CD14-positive monocyte (primary cell): ENCODE results near the gene ASAP3. TPM values are rescaled to one million over a fixed set of nuclear protein-coding genes. Genes with fewer than 3 reads are reported as not detected.

Experiments used
- DNase-seq, 3 donors: peaks; one replicate each; pipeline ENCODE4 v3.0.0-alpha.2; 2011 to 2022
- H2AFZ ChIP-seq: 2 replicates; pipeline ENCODE4 v1.6.0; 2012; ENCODE audit warnings: mild to moderate bottlenecking, low read depth, low read length, inconsistent platforms; ENCODE audit not compliant: insufficient read depth, poor library complexity, severe bottlenecking
- H3K27ac ChIP-seq, 2 donors: 1 replicate in 1 of 2; 2 replicates in 1 of 2; pipeline ENCODE4 v1.5.1; 2012 to 2013; ENCODE audit warnings: low read length in 2 of 2, control low read depth in 1 of 2, inconsistent platforms in 1 of 2, low read depth in 1 of 2, mild to moderate bottlenecking in 1 of 2
- H3K27me3 ChIP-seq, 2 donors: one replicate each; pipeline versions ENCODE4 v1.6.0 to v1.6.1; 2011 to 2013; ENCODE audit warnings: low read length in 2 of 2; ENCODE audit not compliant: control insufficient read depth in 2 of 2, insufficient read depth in 2 of 2
- H3K36me3 ChIP-seq, 2 donors: replicated peaks in 1 of 2; 1 replicate in 1 of 2; 2 replicates in 1 of 2; pipeline versions ENCODE4 v1.5.1 to v1.6.1; 2012 to 2013; ENCODE audit warnings: low read length in 2 of 2, control low read depth in 1 of 2, inconsistent platforms in 1 of 2, mild to moderate bottlenecking in 1 of 2; ENCODE audit not compliant: insufficient read depth in 2 of 2, control insufficient read depth in 1 of 2
- H3K4me1 ChIP-seq, 2 donors: 1 replicate in 1 of 2; 2 replicates in 1 of 2; pipeline versions ENCODE4 v1.5.1 to v1.6.1; 2012 to 2013; ENCODE audit warnings: low read length in 2 of 2, control low read depth in 1 of 2, inconsistent platforms in 1 of 2, mild to moderate bottlenecking in 1 of 2, moderate library complexity in 1 of 2; ENCODE audit not compliant: insufficient read depth in 2 of 2, control insufficient read depth in 1 of 2
- H3K4me2 ChIP-seq: replicated peaks from 2 replicates; pipeline ENCODE3; 2012; ENCODE audit warnings: low read length, moderate library complexity, mild to moderate bottlenecking; ENCODE audit not compliant: poor library complexity, severe bottlenecking; ENCODE audit errors: extremely low read depth
- H3K4me3 ChIP-seq, 3 experiments: fragments of 200-600 bp in 1 of 3; sonication (generic) in 1 of 3; replicated peaks in 1 of 3; 1 replicate in 2 of 3; 2 replicates in 1 of 3; pipeline ENCODE4 v1.5.1; 2011 to 2013; ENCODE audit warnings: low read length in 3 of 3, mild to moderate bottlenecking in 3 of 3, control low read depth in 2 of 3, low read depth in 2 of 3, inconsistent platforms in 1 of 3, moderate library complexity in 1 of 3
- H3K79me2 ChIP-seq: 2 replicates; pipeline ENCODE4 v1.6.0; 2012; ENCODE audit warnings: mild to moderate bottlenecking, control low read depth, inconsistent platforms, low read length, moderate library complexity; ENCODE audit not compliant: insufficient read depth
- H3K9ac ChIP-seq: 2 replicates; pipeline ENCODE4 v1.6.0; 2017; ENCODE audit warnings: low read length, mild to moderate bottlenecking; ENCODE audit not compliant: insufficient read depth, poor library complexity, severe bottlenecking
- H3K9me3 ChIP-seq, 2 donors: replicated peaks in 1 of 2; 1 replicate in 1 of 2; 2 replicates in 1 of 2; pipeline versions ENCODE4 v1.5.1 to v1.6.1; 2012 to 2013; ENCODE audit warnings: low read length in 2 of 2, control low read depth in 1 of 2; ENCODE audit not compliant: control insufficient read depth in 1 of 2, insufficient read depth in 1 of 2
- H4K20me1 ChIP-seq: 2 replicates; pipeline ENCODE4 v1.6.0; 2012; ENCODE audit warnings: mild to moderate bottlenecking, low read length, control low read depth, moderate library complexity; ENCODE audit not compliant: insufficient read depth
- H3K27ac Mint-ChIP-seq, 7 donors: one replicate each; pipeline ENCODE4 v1.8.0; 2020; ENCODE audit warnings: mild to moderate bottlenecking in 7 of 7, mixed read lengths in 7 of 7, moderate library complexity in 6 of 7, inconsistent platforms in 2 of 7
- H3K27me3 Mint-ChIP-seq, 3 donors: one replicate each; pipeline ENCODE4 v1.8.0; 2021 to 2022; ENCODE audit warnings: low read depth in 3 of 3, mild to moderate bottlenecking in 3 of 3, mixed read lengths in 3 of 3, moderate library complexity in 3 of 3, inconsistent platforms in 1 of 3
- H3K36me3 Mint-ChIP-seq, 2 donors: one replicate each; pipeline ENCODE4 v1.8.0; 2020; ENCODE audit warnings: mixed read lengths in 2 of 2, inconsistent platforms in 1 of 2, mild to moderate bottlenecking in 1 of 2
- H3K4me1 Mint-ChIP-seq: one replicate; pipeline ENCODE4 v1.8.0; 2020; ENCODE audit warnings: mild to moderate bottlenecking, mixed read lengths
- H3K4me3 Mint-ChIP-seq, 2 donors: one replicate each; pipeline ENCODE4 v1.8.0; 2020; ENCODE audit warnings: mild to moderate bottlenecking in 2 of 2, mixed read lengths in 2 of 2, moderate library complexity in 1 of 2
- H3K9me3 Mint-ChIP-seq, 7 donors: one replicate each; pipeline ENCODE4 v1.8.0; 2020 to 2022; ENCODE audit warnings: mixed read lengths in 7 of 7, mild to moderate bottlenecking in 6 of 7, moderate library complexity in 6 of 7, inconsistent platforms in 2 of 7
- CTCF ChIP-seq: fragments of 200-600 bp; IDR thresholded peaks from one replicate; pipeline ENCODE4 v1.8.0; 2022; ENCODE audit warnings: antibody characterized with exemption, mild to moderate bottlenecking
- WGBS: methylation state at CpG from one replicate; pipeline ENCODE4 v1.1.5; 2013; ENCODE audit warnings: missing lambda C conversion rate; ENCODE audit not compliant: insufficient coverage; 5-methylcytosine and 5-hydroxymethylcytosine counted together
- intact Hi-C, 2 donors: fragments of 100-400 bp; cut with micrococcal nuclease; formaldehyde crosslinking; loops; one replicate each; pipeline versions ENCODE4 v1.15.0 to v1.15.1; 2023
- polyA plus RNA-seq, 3 donors: library from polyadenylated mRNA; depleted of rRNA in 1 of 3; unstranded in 2 of 3; stranded (reverse) in 1 of 3; fragments of 300-500 nt in 2 of 3; fragments of >200 nt in 1 of 3; fragmentation: Illumina TruSeq in 2 of 3; gene quantifications; 1 replicate in 2 of 3; 2 replicates in 1 of 3; pipeline ENCODE4 v1.2.3, GENCODE V29; 2012 to 2021

ASAP3 gene
- polyA plus RNA-seq, 3 donors = 0.27 to 1.1 TPM; not detected in 1

GRCh38 chr1:23393706-23394105 is 90.3 kb downstream of the ASAP3 start:
- no peaks in the 10 kb centered on the region for H3K9me3 ChIP-seq
- no peaks in the 10 kb centered on the region for H3K36me3 ChIP-seq
- 96% methylated on average over 14 of the region's 15 CpGs for WGBS
- H3K27me3 ChIP-seq = no peaks in the 10 kb centered on the region
- no peaks in the 10 kb centered on the region for H3K79me2 ChIP-seq
- Mint-ChIP-seq H3K9me3 (no peaks in the 10 kb centered on the region), H3K4me1 (peaks cover 5% of the 10 kb centered on the region), H3K27me3 (peaks cover 0 to 9% (median 3%) of the 10 kb centered on the region in 3 donors), H3K4me3 (no peak overlapping the region), H3K36me3 (no peaks in the 10 kb centered on the region), H3K27ac (no peak overlapping the region)
- no peak overlapping the region for H3K27ac ChIP-seq
- H2AFZ ChIP-seq = no peak overlapping the region
- H3K4me3 ChIP-seq = no peak overlapping the region
- DNase-seq = no peak
- no peak overlapping the region for H3K4me2 ChIP-seq
- H4K20me1 ChIP-seq = no peaks in the 10 kb centered on the region
- no peak overlapping the region for H3K9ac ChIP-seq
- H3K4me1 ChIP-seq = no peaks in the 10 kb centered on the region
- intact Hi-C loops = no loop called here
- no peak for TF ChIP-seq CTCF

DNA sequence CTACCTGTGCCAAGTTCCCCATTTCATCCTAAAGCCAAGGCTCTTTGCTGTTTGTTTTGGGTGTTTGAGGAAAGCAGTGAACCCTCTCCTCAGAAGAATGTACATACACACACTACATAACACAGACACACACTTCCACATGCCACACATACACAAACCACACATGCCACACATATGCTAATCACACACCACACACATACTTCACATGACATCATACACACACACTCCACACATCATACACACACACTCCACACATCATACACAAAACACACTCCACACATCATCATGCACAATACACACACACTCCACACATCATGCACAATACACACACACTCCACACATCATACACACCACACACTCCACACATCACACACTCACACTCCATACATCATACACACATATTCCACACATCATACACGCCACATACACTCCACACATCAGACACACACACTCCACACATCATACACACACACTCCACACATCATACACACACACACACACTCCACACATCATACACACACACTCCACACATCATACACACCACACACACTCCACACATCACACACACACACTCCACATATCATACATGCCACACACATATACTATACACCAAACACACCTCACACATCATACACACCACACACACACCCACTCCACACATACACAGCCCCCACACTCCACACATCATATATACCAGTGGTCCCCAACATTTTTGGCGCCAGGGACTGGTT is 91.7 kb downstream of the ASAP3 start:
- peaks cover 2 to 4% (median 3%) of the 10 kb centered on the region in 3 donors for H3K27me3 Mint-ChIP-seq
- no peak for DNase-seq
- Histone ChIP-seq H3K4me3 (no peak overlapping the region), H2AFZ (no peak overlapping the region), H3K27ac (no peak overlapping the region), H3K79me2 (no peaks in the 10 kb centered on the region), H3K27me3 (no peaks in the 10 kb centered on the region), H3K9ac (no peak overlapping the region), H3K9me3 (no peaks in the 10 kb centered on the region), H4K20me1 (no peaks in the 10 kb centered on the region), H3K4me2 (no peak overlapping the region), H3K4me1 (no peaks in the 10 kb centered on the region), H3K36me3 (no peaks in the 10 kb centered on the region)
- H3K4me3 Mint-ChIP-seq = no peak overlapping the region
- H3K27ac Mint-ChIP-seq = no peak overlapping the region
- no peaks in the 10 kb centered on the region for H3K36me3 Mint-ChIP-seq
- TF ChIP-seq CTCF = no peak
- peaks cover 5% of the 10 kb centered on the region for H3K4me1 Mint-ChIP-seq
- 73% methylated on average over 1 of the region's 2 CpGs for WGBS
- H3K9me3 Mint-ChIP-seq = no peaks in the 10 kb centered on the region
- intact Hi-C loops = no loop called here
